NCI-H345 treated with DMSO at 0.1 percent for 48 hours (cell line): ENCODE measurements around the gene OR5D18.
"Not testable (repeated sequence)": the region's sequence is repeated elsewhere in the genome, so short reads cannot be mapped to it uniquely, and the experiment has no call there.

Experiments
- DNase-seq: peaks from one replicate; lab custom pipeline; 2025; ENCODE audit not compliant: unreplicated experiment; lab: John Stamatoyannopoulos, UW

Gene OR5D18

DNA sequence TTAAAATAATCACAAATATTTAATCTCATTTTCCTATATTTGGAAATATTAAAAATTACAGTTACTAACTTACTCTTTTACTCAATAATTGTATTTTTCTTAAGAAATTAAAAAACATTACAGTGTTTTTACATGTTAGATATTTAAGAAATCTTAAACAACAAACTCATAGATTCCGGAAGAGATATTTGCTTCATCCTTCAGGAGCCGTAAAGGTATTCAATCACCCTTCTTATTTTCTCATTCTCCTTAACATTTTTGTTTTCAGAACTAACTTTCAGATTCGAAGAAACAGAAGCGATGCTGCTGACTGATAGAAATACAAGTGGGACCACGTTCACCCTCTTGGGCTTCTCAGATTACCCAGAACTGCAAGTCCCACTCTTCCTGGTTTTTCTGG lies at the start of gene OR5D18:
TSS of gene OR5D18 (plus strand) at position 301 of the 400 bp plus-strand sequence. CDS start at position 301, 0 bp downstream.
- no peak for DNase-seq

DNA sequence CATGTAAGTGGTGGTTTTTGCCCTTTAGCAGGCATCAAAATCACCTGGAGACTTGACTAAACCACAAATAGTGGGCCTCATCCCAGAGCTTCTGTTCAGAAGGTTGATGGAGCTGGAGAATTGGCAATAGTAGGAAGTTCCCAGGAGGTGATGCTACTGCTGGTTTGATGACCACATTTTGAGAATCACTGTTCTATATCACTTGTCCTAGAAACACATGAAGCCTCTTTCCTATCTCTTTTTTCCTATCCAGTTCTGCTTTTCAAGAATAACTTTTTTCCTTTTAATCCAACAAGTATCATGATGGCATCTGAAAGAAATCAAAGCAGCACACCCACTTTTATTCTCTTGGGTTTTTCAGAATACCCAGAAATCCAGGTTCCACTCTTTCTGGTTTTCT lies 46.3 kb upstream of the OR5D18 start, which contains the start of gene OR5D13:
TSS of gene OR5D13 (plus strand) at position 301 of the 400 bp plus-strand sequence. CDS start at position 301, 0 bp downstream.
- DNase-seq, result no peak

GRCh38 chr11:55791606-55792005 lies 27.8 kb upstream of the OR5D18 start:
- DNase-seq, result no peak

GRCh38 chr11:55793321-55793720 lies 26.1 kb upstream of the OR5D18 start:
- DNase-seq, result no peak

GRCh38 chr11:55795256-55795655 lies 24.2 kb upstream of the OR5D18 start, which contains the start of gene OR5D14:
TSS of gene OR5D14 (plus strand) at chr11:55795556. CDS start at chr11:55795556, 0 bp downstream.
- no peak for DNase-seq

DNA sequence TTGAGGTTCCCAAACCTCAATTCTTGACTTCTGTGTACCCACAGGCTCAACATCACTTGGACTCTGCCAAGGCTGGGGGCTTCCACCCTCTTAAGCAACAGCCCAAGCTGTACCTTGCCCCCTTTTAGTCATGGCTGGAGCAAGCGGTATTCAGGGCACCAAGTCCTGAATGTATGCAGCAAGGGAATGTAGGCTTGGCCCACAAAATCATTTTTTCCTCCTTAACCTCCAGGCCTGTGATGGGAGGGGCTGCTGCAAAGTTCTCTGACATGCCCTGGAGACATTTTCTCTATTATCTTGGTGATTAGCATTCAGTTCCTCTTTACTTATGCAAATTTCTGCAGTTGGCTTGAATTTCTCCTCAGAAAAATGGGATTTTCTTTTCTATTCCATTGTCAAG lies 13.2 kb upstream of the OR5D18 start:
- no peak for DNase-seq

DNA sequence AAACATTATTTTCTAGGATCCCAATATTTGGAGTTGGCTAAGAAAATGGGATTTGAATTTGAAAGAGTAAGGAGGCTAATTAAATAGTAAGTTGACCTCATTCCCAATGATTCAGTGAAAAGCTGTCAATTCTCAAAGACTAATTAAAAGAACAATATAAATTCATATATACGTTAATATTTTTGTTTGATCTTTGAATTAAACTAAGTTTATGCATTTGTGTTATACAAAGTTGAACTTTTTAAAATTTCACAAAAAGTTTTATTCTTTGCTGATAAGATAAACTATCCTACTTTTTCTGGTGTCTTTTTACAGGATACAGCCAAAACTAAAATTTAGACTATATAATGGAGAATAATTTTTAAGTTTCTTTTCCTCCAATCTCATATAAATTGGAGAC lies 8.4 kb upstream of the OR5D18 start, which contains the start of gene OR5L1:
TSS of gene OR5L1 (plus strand) at position 301 of the 400 bp plus-strand sequence. CDS start 100 bp downstream, outside the sequence.
- DNase-seq, result no peak

DNA sequence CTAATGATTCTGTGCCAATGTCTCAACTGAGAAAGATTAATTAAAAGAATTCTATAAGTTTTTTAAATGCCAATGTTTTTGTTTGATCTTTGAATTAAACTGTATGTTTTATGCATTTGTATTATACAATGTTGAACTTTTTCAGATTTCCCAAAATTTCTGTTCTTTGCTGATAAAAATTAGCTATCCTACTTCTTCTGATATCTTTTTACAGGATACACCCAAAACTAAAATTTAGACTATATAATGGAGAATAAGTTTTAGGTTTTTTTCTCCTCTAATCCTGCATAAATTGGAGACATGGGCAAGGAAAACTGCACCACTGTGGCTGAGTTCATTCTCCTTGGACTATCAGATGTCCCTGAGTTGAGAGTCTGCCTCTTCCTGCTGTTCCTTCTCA lies 7.5 kb downstream of the OR5D18 start, which contains the start of gene OR5L2:
TSS of gene OR5L2 (plus strand) at position 301 of the 400 bp plus-strand sequence. CDS start at position 301, 0 bp downstream.
- DNase-seq, result no peak

DNA sequence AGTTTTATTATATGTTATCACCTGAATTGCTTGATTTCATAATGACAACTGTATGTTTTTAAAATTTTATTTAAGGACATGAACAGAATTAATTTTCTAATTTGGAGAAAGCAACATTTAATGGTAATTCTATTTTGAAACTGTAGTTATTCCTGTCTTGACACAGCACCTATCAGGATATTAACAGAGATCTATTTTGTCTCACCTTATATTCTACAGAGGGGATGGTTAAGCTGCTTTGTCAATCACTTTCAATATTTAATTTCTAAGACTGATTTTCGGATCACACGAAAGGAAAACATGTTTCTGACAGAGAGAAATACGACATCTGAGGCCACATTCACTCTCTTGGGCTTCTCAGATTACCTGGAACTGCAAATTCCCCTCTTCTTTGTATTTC lies 19.0 kb downstream of the OR5D18 start, which contains the start of gene OR5D16:
TSS of gene OR5D16 (plus strand) at position 301 of the 400 bp plus-strand sequence. CDS start at position 301, 0 bp downstream.
- DNase-seq, result no peak

DNA sequence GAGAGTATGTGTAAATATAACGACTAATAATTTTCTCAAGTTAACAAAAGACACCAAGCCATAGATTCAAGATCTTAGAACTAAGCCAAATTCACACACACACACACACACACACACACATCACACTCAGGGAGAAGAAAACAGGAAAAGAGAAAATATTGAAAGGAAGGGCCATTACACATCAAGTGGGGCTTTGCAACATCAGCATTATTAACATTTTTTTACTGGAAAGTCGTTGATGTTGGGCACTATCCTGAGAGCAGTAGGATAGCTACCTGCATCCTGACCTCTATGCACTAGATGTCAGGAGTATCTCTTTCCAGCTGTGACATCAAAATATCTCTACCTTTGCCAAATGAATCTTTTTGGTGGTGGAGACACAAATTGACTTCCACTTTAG lies 28.0 kb downstream of the OR5D18 start:
- no peak for DNase-seq

DNA sequence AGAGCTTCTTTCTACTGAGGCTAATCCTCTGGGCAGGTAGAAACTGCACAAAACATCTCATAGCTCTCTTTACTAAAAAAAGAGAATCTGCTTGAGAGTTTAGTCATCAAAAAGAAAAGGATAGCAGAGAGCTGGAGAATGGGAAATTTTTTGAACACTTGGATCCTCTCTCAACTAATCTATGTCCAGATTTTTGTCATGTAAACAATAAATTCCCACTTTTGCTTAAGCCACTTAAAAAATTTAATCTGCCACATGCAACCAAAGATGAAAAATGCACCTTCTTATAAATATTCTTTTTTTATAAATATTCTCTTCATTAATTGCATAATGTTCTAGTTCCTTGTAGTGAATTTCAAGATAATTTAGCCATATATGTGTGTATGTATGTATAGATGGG lies 29.6 kb downstream of the OR5D18 start:
- no peak for DNase-seq

GRCh38 chr11:55852141-55852540 lies 32.7 kb downstream of the OR5D18 start:
- no peak for DNase-seq

DNA sequence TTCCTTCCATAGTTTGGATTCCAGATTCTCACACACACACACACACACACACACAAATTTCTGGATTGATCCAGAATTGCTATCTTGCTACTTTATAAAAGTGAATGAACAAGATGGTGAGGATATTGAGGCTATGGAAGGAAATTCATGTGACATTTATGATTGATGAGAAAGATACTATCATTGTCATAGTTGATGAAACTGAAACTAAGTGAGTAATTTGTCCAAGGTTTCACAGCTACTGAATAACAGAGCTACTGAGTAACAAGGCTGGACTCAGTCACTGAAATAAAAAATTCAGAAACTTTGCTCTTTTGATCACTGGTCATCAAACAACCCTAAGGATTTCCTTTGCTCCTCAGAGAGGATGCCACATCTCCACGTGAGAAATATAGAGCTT lies 35.3 kb downstream of the OR5D18 start:
- no peak for DNase-seq

GRCh38 chr11:55867354-55867753 lies 47.9 kb downstream of the OR5D18 start:
- not testable (repeated sequence) for DNase-seq
